Mesothelial cell of epicardium (in vitro differentiated cells): ENCODE measurements around the gene HIKESHI. TPM values are rescaled to one million over a fixed set of nuclear protein-coding genes. Genes with fewer than 3 reads are reported as not detected.

Experiments used
- DNase-seq, 2 experiments: peaks; one replicate each; pipeline ENCODE4 v3.0.0; 2021; ENCODE audit warnings: low spot score in 2 of 2; ENCODE audit not compliant: unreplicated experiment in 2 of 2
- H3K27ac Mint-ChIP-seq: 2 replicates; pipeline ENCODE4 v1.8.0; 2021; ENCODE audit warnings: mixed read lengths
- H3K27me3 Mint-ChIP-seq: 2 replicates; pipeline ENCODE4 v1.8.0; 2021; ENCODE audit warnings: low read depth, mixed read lengths
- H3K36me3 Mint-ChIP-seq: 2 replicates; pipeline ENCODE4 v1.8.0; 2021; ENCODE audit warnings: mixed read lengths
- H3K4me1 Mint-ChIP-seq: 2 replicates; pipeline ENCODE4 v1.8.0; 2021; ENCODE audit warnings: mixed read lengths
- H3K4me3 Mint-ChIP-seq: 2 replicates; pipeline ENCODE4 v1.8.0; 2021; ENCODE audit warnings: mild to moderate bottlenecking, moderate library complexity, mixed read lengths
- H3K9me3 Mint-ChIP-seq: 2 replicates; pipeline ENCODE4 v1.8.0; 2021; ENCODE audit warnings: mixed read lengths
- CTCF ChIP-seq: fragments of 200-600 bp; sonication (generic); IDR thresholded peaks from one replicate; pipeline ENCODE4 v1.5.0; 2021; ENCODE audit warnings: antibody characterized with exemption; ENCODE audit not compliant: unreplicated experiment
- total RNA-seq: library from RNA; stranded (reverse); gene quantifications from 3 replicates; pipeline ENCODE4 v1.2.1, GENCODE V29; 2021

HIKESHI gene
- total RNA-seq, 1 donor from 2014 or later = 38.0 TPM

DNA sequence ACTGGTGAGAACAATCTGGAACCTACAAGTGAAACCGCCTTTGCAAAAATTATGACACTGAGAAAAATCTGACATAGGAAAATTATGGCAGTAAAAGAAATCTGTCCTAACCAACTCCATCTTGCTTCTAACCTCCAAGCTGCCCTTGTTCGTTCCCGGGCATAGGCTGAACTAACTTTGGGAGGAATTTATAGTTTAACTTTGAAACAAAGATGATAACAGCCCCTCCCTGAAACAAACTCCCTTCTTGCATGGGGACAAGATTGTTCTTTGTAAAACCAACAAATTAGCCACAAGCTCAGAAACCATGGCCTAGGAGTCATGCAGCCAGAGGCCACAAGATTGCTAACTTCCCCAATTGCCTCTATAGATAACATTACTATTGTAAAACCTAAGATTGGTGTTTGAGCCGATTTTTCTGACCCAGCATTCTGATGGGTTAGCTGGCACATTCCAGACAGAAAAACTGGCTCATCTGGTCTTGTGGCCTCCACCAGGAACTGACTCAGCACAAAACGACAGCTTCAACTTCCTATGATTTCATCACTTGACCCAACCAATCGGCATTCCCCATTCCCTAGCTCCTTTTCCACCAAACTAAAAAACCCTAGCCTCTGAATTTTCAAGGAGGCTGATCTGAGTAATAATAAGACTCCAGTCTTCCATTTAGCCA lies 69.0 kb downstream of the HIKESHI start:
- H3K36me3 Mint-ChIP-seq = peaks cover 13% of the 10 kb centered on the region
- H3K27me3 Mint-ChIP-seq = no peaks in the 10 kb centered on the region
- DNase-seq = no peak
- H3K27ac Mint-ChIP-seq = no peak overlapping the region
- H3K9me3 Mint-ChIP-seq = peaks cover 26% of the 10 kb centered on the region
- no peak overlapping the region for H3K4me3 Mint-ChIP-seq
- H3K4me1 Mint-ChIP-seq = peaks cover 8% of the 10 kb centered on the region
- TF ChIP-seq CTCF = no peak

GRCh38 chr11:86372041-86372440 lies 70.0 kb downstream of the HIKESHI start:
- Mint-ChIP-seq H3K9me3 (peaks cover 34% of the 10 kb centered on the region), H3K27ac (no peak overlapping the region), H3K4me3 (no peak overlapping the region), H3K4me1 (peaks cover 8% of the 10 kb centered on the region), H3K27me3 (no peaks in the 10 kb centered on the region), H3K36me3 (peaks cover 13% of the 10 kb centered on the region)
- DNase-seq = no peak
- TF ChIP-seq CTCF = no peak

GRCh38 chr11:86372586-86372985 lies 70.5 kb downstream of the HIKESHI start:
- no peak for DNase-seq
- TF ChIP-seq CTCF = no peak
- Mint-ChIP-seq H3K9me3 (peaks cover 39% of the 10 kb centered on the region), H3K36me3 (peaks cover 15% of the 10 kb centered on the region), H3K27ac (no peak overlapping the region), H3K4me3 (no peak overlapping the region), H3K4me1 (peaks cover 8% of the 10 kb centered on the region), H3K27me3 (no peaks in the 10 kb centered on the region)

- TF ChIP-seq CTCF = no peak
- H3K4me1 Mint-ChIP-seq = peaks cover 8% of the 10 kb centered on the region
- DNase-seq = no peak
- no peaks in the 10 kb centered on the region for H3K27me3 Mint-ChIP-seq
- peaks cover 15% of the 10 kb centered on the region for H3K36me3 Mint-ChIP-seq
- peaks cover 45% of the 10 kb centered on the region for H3K9me3 Mint-ChIP-seq
- peak overlapping the region; percentile 58 for H3K4me3 Mint-ChIP-seq
- H3K27ac Mint-ChIP-seq = no peak overlapping the region
These were observed 72.0 kb downstream of the HIKESHI start for GRCh38 chr11:86374069-86374468.

DNA sequence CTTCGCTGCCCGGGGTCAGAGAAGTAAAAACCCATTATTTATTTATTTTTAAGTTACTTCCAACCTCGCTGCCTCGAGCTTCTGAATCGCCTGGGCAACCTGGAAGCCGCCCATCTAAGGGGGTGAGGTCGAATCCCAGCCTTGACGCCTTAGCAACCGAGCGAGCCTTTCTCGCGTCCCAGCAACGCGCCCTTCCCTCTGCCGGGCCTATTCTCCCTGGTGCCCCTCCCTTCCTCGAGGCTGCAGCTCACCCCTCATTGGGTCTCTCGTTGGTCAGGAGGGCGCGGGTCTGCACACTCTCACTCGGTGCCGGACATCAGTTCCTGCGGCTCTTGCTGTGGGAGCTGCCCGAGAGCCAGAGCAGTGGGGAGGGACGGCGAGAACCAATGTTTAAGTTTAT lies 72.5 kb downstream of the HIKESHI start, which contains the start of gene CCDC81:
CCDC81 (plus strand) TSS at position 302 of the 400 bp plus-strand sequence. CDS start 277 bp downstream, outside the sequence.
- DNase-seq = no peak
- Mint-ChIP-seq H3K4me3 (peak within 1 kb of the TSS; percentile 58), H3K36me3 (peaks cover 15% of the 10 kb centered on the region), H3K27me3 (no peaks in the 10 kb centered on the region), H3K4me1 (peaks cover 8% of the 10 kb centered on the region), H3K27ac (no peak within 1 kb of the TSS), H3K9me3 (peaks cover 39% of the 10 kb centered on the region)
- no peak for TF ChIP-seq CTCF
